GM23248 (cell line): ENCODE results near the gene CRELD2. TPM values are rescaled to one million over a fixed set of nuclear protein-coding genes. Genes with fewer than 3 reads are reported as not detected.

Experiments
- DNase-seq: peaks from one replicate; pipeline ENCODE4 v3.0.0-alpha.2; 2015
- H2AFZ ChIP-seq: fragments of 200-600 bp; sonication (generic); 2 replicates; pipeline ENCODE4 v1.6.1; 2016; ENCODE audit warnings: antibody characterized with exemption
- H3F3A ChIP-seq: fragments of 200-600 bp; sonication (generic); 2 replicates; pipeline ENCODE4 v1.6.1; 2016; ENCODE audit warnings: mild to moderate bottlenecking, antibody characterized with exemption, mixed run types; ENCODE audit not compliant: insufficient read depth
- H3K27ac ChIP-seq: fragments of 200-600 bp; sonication (generic); 2 replicates; pipeline ENCODE4 v1.5.1; 2016; ENCODE audit warnings: mild to moderate bottlenecking
- H3K27me3 ChIP-seq: fragments of 200-600 bp; sonication (generic); replicated peaks from 2 replicates; pipeline ENCODE4 v1.6.1; 2016; ENCODE audit warnings: mild to moderate bottlenecking; ENCODE audit not compliant: insufficient read depth
- H3K36me3 ChIP-seq: fragments of 200-600 bp; sonication (generic); 2 replicates; pipeline ENCODE4 v1.6.1; 2016; ENCODE audit warnings: low read depth, mild to moderate bottlenecking
- H3K4me1 ChIP-seq: fragments of 200-600 bp; sonication (generic); 2 replicates; pipeline ENCODE4 v1.6.1; 2016; ENCODE audit warnings: mild to moderate bottlenecking; ENCODE audit not compliant: insufficient read depth
- H3K4me2 ChIP-seq: fragments of 200-600 bp; sonication (generic); one replicate; pipeline ENCODE4 v1.6.1; 2016; ENCODE audit warnings: mild to moderate bottlenecking; ENCODE audit not compliant: unreplicated experiment
- H3K4me3 ChIP-seq: fragments of 200-600 bp; sonication (generic); 2 replicates; pipeline ENCODE4 v1.5.1; 2016; ENCODE audit warnings: mild to moderate bottlenecking
- H3K79me2 ChIP-seq: fragments of 200-600 bp; sonication (generic); 2 replicates; pipeline ENCODE4 v1.6.1; 2016; ENCODE audit warnings: mild to moderate bottlenecking; ENCODE audit not compliant: insufficient read depth
- H3K9ac ChIP-seq: fragments of 200-600 bp; sonication (generic); 2 replicates; pipeline ENCODE4 v1.6.1; 2016; ENCODE audit warnings: mild to moderate bottlenecking
- H3K9me2 ChIP-seq: fragments of 200-600 bp; sonication (generic); 2 replicates; pipeline ENCODE4 v1.6.1; 2016; ENCODE audit warnings: mixed run types, mild to moderate bottlenecking, moderate library complexity; ENCODE audit not compliant: insufficient read depth
- H3K9me3 ChIP-seq: fragments of 200-600 bp; sonication (generic); one replicate; pipeline ENCODE4 v1.6.1; 2017; ENCODE audit warnings: low read depth
- H4K20me1 ChIP-seq: fragments of 200-600 bp; sonication (generic); 2 replicates; pipeline ENCODE4 v1.6.0; 2016; ENCODE audit not compliant: insufficient read depth
- EZH2 ChIP-seq: fragments of 200-600 bp; sonication (generic); IDR thresholded peaks from 2 replicates; pipeline ENCODE4 v1.6.1; 2018; ENCODE audit warnings: antibody characterized with exemption, mild to moderate bottlenecking; ENCODE audit not compliant: insufficient read depth, poor library complexity, severe bottlenecking
- EZH2phosphoT487 ChIP-seq: fragments of 200-600 bp; sonication (generic); IDR thresholded peaks from 2 replicates; pipeline ENCODE4 v1.6.1; 2018; ENCODE audit warnings: antibody characterized with exemption, moderate library complexity, mild to moderate bottlenecking, low read depth; ENCODE audit not compliant: insufficient read depth
- WGBS, 2 experiments: methylation state at CpG; one replicate each; pipeline ENCODE4 v1.1.6; 2015 to 2017; ENCODE audit warnings: low lambda C conversion rate in 2 of 2, low coverage in 1 of 2; ENCODE audit errors: missing lambda C conversion rate in 2 of 2; 5-methylcytosine and 5-hydroxymethylcytosine counted together
- in situ Hi-C: fragments of 300-500 bp; cut with MboI; formaldehyde crosslinking; loops from 2 replicates; pipeline ENCODE4 v1.15.0; 2020
- polyA plus RNA-seq: library from polyadenylated mRNA; unstranded; fragments of >200 nt; fragmentation: Nextera tagmentation; extraction: Ambion mirVana; gene quantifications from 2 replicates; pipeline ENCODE4 v1.2.1, GENCODE V29; 2016
- total RNA-seq: library from RNA; depleted of rRNA; stranded (reverse); fragments of >200 nt; shearing (Covaris generic); gene quantifications from 2 replicates; pipeline ENCODE4 v1.2.3, GENCODE V29; 2014

The CRELD2 gene
- total and polyA plus RNA-seq, 2 experiments from 2014 or later: 57.1 to 78.4 TPM

DNA sequence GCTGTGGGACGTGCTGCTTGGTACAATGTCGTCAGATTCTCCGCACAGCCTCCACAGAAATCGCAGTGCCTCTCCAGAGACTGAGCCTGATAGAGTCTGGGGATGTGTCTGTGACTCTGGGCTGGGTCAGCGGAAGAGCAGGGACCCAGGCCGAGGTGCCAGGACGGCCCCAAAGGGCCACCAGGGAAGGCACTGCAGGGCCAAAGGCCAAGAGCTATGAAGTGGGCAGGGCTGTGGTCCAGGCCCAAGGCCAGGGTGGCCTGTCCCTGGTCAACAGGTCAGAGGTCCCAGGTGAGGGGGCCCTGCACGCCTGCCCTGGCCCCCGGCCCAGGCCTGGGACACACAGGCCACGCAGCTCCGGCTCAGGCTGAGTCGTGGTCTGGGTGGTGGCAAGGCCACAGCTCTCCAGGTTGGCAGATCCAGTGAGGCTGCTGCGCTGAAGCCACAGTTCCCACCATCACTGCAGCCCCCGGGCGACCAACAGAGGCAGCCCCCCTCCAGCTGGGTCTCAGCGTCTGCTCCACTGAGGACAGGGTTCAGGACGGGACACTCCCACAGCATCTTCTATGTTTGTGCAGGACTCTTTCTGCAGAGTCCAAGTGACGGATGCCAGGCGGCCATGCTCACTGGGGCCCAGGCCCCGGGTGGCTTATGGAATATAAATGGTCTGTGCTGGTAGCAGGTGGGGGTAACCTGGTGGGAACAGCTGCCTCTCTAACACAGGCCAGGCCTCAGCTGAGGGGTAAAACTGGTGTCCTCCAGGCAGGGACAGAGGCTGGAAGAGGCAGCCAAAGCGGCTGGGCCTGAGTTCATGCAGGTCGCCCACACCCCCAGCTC is 37.4 kb downstream of the CRELD2 start:
- Histone ChIP-seq H3K36me3 (no peaks in the 10 kb centered on the region), H3K9me2 (no peaks in the 10 kb centered on the region), H3K27ac (no peak overlapping the region), H3K4me3 (no peak overlapping the region), H3K9me3 (no peaks in the 10 kb centered on the region), H2AFZ (no peak overlapping the region), H4K20me1 (no peaks in the 10 kb centered on the region), H3K27me3 (no peaks in the 10 kb centered on the region), H3K4me2 (no peak overlapping the region), H3F3A (no peaks in the 10 kb centered on the region), H3K4me1 (peaks cover 11% of the 10 kb centered on the region), H3K9ac (no peak overlapping the region), H3K79me2 (no peaks in the 10 kb centered on the region)
- in situ Hi-C loops: no loop called here
- TF ChIP-seq EZH2 (no peak), EZH2phosphoT487 (no peak)
- DNase-seq: no peak
- 87 to 88% methylated on average over 17 to 22 of the region's 22 CpGs for WGBS, 2 experiments

GRCh38 chr22:49956418-49956770 is 38.0 kb downstream of the CRELD2 start:
- Histone ChIP-seq H3K36me3 (no peaks in the 10 kb centered on the region), H3K79me2 (no peaks in the 10 kb centered on the region), H3K27me3 (no peaks in the 10 kb centered on the region), H3K9me2 (no peaks in the 10 kb centered on the region), H3K9me3 (no peaks in the 10 kb centered on the region), H3K4me2 (no peak overlapping the region), H3K4me3 (no peak overlapping the region), H3K27ac (no peak overlapping the region), H3K4me1 (peaks cover 11% of the 10 kb centered on the region), H3F3A (no peaks in the 10 kb centered on the region), H3K9ac (no peak overlapping the region), H4K20me1 (no peaks in the 10 kb centered on the region), H2AFZ (no peak overlapping the region)
- TF ChIP-seq EZH2 (no peak), EZH2phosphoT487 (no peak)
- DNase-seq: no peak
- 80 to 81% methylated on average over 15 of the region's 15 CpGs for whole genome bisulfite sequencing, 2 experiments
- in situ Hi-C loops: no loop called here

GRCh38 chr22:49956914-49957825 is 38.7 kb downstream of the CRELD2 start:
- Histone ChIP-seq H3K9me3 (no peaks in the 10 kb centered on the region), H3K4me2 (no peak overlapping the region), H3K4me3 (no peak overlapping the region), H3K27ac (no peak overlapping the region), H3K27me3 (no peaks in the 10 kb centered on the region), H3F3A (no peaks in the 10 kb centered on the region), H2AFZ (no peak overlapping the region), H3K36me3 (no peaks in the 10 kb centered on the region), H3K4me1 (peaks cover 6% of the 10 kb centered on the region), H3K9me2 (no peaks in the 10 kb centered on the region), H3K9ac (no peak overlapping the region), H4K20me1 (no peaks in the 10 kb centered on the region), H3K79me2 (peaks cover 6% of the 10 kb centered on the region; the same call in 1 of the 2 replicates)
- no peak for TF ChIP-seq EZH2
- TF ChIP-seq EZH2phosphoT487: no peak
- WGBS, 2 experiments: 86 to 89% methylated on average over 18 to 20 of the region's 20 CpGs
- DNase-seq: no peak
- in situ Hi-C loops: no loop called here

DNA sequence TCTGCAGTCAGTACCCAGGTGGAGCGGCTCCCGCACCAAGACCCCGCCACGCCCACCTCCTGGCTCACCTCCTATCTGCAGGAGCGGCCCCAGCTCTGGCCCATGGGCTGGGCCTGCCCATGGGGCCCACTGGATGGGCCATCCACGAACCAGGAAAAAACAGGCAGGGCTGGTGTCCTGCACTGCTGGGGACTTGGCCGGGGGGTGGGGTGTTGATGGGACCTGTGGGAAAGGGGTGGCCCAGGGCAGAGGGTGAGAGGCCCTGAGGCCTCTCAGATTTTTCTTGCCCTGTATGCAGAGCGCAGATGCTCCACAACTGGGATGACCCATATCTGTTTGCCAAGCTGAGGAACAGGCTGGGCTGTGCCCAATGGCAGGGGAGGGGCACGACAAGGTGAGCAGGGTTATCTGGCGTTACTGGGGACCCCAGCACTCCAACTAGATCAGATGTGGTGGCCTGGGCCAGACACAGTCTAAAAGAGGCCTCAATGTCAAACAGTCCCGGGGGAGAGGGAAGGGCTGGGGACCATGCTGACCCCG is 39.5 kb downstream of the CRELD2 start:
- 84 to 100% methylated on average over 8 to 11 of the region's 12 CpGs for WGBS, 2 experiments

More for the DNA sequence above, 39.5 kb downstream of the CRELD2 start:
- Histone ChIP-seq H3K4me1 (peaks cover 5% of the 10 kb centered on the region; the same call in 1 of the 2 replicates), H3K4me3 (no peak overlapping the region), H3K9me2 (no peaks in the 10 kb centered on the region), H2AFZ (no peak overlapping the region), H4K20me1 (no peaks in the 10 kb centered on the region), H3K79me2 (peaks cover 11% of the 10 kb centered on the region), H3K4me2 (no peak overlapping the region), H3K36me3 (no peaks in the 10 kb centered on the region), H3K27me3 (no peaks in the 10 kb centered on the region), H3F3A (no peaks in the 10 kb centered on the region), H3K27ac (no peak overlapping the region), H3K9me3 (no peaks in the 10 kb centered on the region), H3K9ac (no peak overlapping the region)
- no peak for TF ChIP-seq EZH2
- TF ChIP-seq EZH2phosphoT487: no peak
- in situ Hi-C loops: no loop called here
- DNase-seq: no peak
